Erythroblast (primary cell): ENCODE results near the gene EMC9.

Source experiments
- GATA1 ChIP-seq: IDR thresholded peaks from 2 replicates; pipeline ENCODE4 v1.6.1; 2011; ENCODE audit warnings: low read depth, mild to moderate bottlenecking, control low read depth, low read length, moderate library complexity
- POLR2A ChIP-seq: IDR thresholded peaks from 2 replicates; pipeline ENCODE4 v1.6.1; 2011; ENCODE audit warnings: mild to moderate bottlenecking, low read length

DNA sequence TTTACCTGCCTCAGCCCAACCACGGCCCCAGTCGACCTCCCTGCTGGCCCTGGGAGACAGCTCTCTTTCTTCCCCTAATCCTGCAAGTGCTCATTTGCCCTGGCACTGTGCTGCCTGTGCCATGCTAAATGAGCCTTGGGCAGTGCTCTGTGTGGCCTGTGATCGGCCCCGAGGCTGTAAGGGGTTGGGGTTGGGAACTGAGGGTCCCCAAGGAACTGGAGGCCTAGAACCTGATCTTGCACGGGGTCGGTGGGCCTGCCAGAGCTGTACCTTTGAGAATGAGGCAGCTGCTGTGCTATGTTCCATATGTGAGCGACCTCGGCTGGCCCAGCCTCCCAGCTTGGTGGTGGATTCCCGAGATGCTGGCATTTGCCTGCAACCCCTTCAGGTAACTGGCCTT is 8.7 kb upstream of the EMC9 start:
- TF ChIP-seq POLR2A (no peak), GATA1 (no peak)
